Astrocyte (in vitro differentiated cells and primary cell): ENCODE measurements around the gene THPO. TPM values are rescaled to one million over a fixed set of nuclear protein-coding genes. Genes with fewer than 3 reads are reported as not detected.

Source experiments
- DNase-seq: peaks from one replicate; pipeline ENCODE4 v3.0.0-alpha.2; 2010; ENCODE audit warnings: low read depth
- FAIRE-seq: peaks from 2 replicates; lab custom pipeline; 2011; peaks lifted over from hg19 to GRCh38; lab: Jason Lieb, UNC
- H2AFZ ChIP-seq: 2 replicates; pipeline ENCODE4 v1.6.0; 2012; ENCODE audit warnings: low read depth, low read length, inconsistent platforms
- H3K27ac ChIP-seq: 2 replicates; pipeline ENCODE4 v1.5.1; 2011; ENCODE audit warnings: low read depth, low read length, inconsistent platforms
- H3K27me3 ChIP-seq: 2 replicates; pipeline ENCODE4 v1.6.0; 2011; ENCODE audit warnings: low read length, inconsistent platforms; ENCODE audit not compliant: insufficient read depth
- H3K36me3 ChIP-seq: 2 replicates; pipeline ENCODE4 v1.5.1; 2011; ENCODE audit warnings: low read length, inconsistent platforms; ENCODE audit not compliant: insufficient read depth
- H3K4me1 ChIP-seq: 2 replicates; pipeline ENCODE4 v1.5.1; 2011; ENCODE audit warnings: low read length, inconsistent platforms; ENCODE audit not compliant: insufficient read depth
- H3K4me2 ChIP-seq: 2 replicates; pipeline ENCODE4 v1.6.0; 2012; ENCODE audit warnings: low read length, inconsistent platforms
- H3K4me3 ChIP-seq: 2 replicates; pipeline ENCODE4 v1.5.1; 2011; ENCODE audit warnings: low read depth, mild to moderate bottlenecking, low read length, inconsistent platforms; ENCODE audit not compliant: insufficient read depth
- H3K79me2 ChIP-seq: 2 replicates; pipeline ENCODE4 v1.6.0; 2012; ENCODE audit warnings: mild to moderate bottlenecking, low read length, inconsistent platforms; ENCODE audit not compliant: insufficient read depth
- H3K9ac ChIP-seq: 2 replicates; pipeline ENCODE4 v1.6.0; 2012; ENCODE audit warnings: mild to moderate bottlenecking, low read length, inconsistent platforms
- H3K9me3 ChIP-seq: 2 replicates; pipeline ENCODE4 v1.5.1; 2012; ENCODE audit warnings: low read depth, mild to moderate bottlenecking, low read length, inconsistent platforms; ENCODE audit not compliant: insufficient read depth
- H4K20me1 ChIP-seq: 2 replicates; pipeline ENCODE4 v1.6.0; 2012; ENCODE audit warnings: low read length, inconsistent platforms; ENCODE audit not compliant: insufficient read depth
- H3K27ac Mint-ChIP-seq: one replicate; pipeline ENCODE4 v1.8.0; 2021; ENCODE audit warnings: mild to moderate bottlenecking, mixed read lengths; ENCODE audit not compliant: unreplicated experiment
- H3K27me3 Mint-ChIP-seq: one replicate; pipeline ENCODE4 v1.8.0; 2021; ENCODE audit warnings: low read depth, mixed read lengths; ENCODE audit not compliant: unreplicated experiment
- H3K36me3 Mint-ChIP-seq: one replicate; pipeline ENCODE4 v1.8.0; 2021; ENCODE audit warnings: low read depth, mixed read lengths; ENCODE audit not compliant: unreplicated experiment
- H3K4me1 Mint-ChIP-seq: one replicate; pipeline ENCODE4 v1.8.0; 2021; ENCODE audit warnings: low read depth, mixed read lengths; ENCODE audit not compliant: unreplicated experiment
- H3K4me3 Mint-ChIP-seq: one replicate; pipeline ENCODE4 v1.8.0; 2021; ENCODE audit warnings: mild to moderate bottlenecking, moderate library complexity, mixed read lengths; ENCODE audit not compliant: unreplicated experiment
- H3K9me3 Mint-ChIP-seq: one replicate; pipeline ENCODE4 v1.8.0; 2021; ENCODE audit warnings: mild to moderate bottlenecking, mixed read lengths; ENCODE audit not compliant: unreplicated experiment
- CTCF ChIP-seq: IDR thresholded peaks from 2 replicates; pipeline ENCODE4 v1.5.1; 2011; ENCODE audit warnings: low read depth, mild to moderate bottlenecking, inconsistent platforms, low read length, moderate library complexity; ENCODE audit not compliant: insufficient read depth
- EZH2 ChIP-seq: IDR thresholded peaks from 2 replicates; pipeline ENCODE4 v1.6.1; 2012; ENCODE audit warnings: mild to moderate bottlenecking, low read length, inconsistent platforms; ENCODE audit not compliant: insufficient read depth
- total RNA-seq: library from RNA; stranded (reverse); gene quantifications from 2 replicates; pipeline ENCODE4 v1.2.1, GENCODE V29; 2021

The THPO gene
- total RNA-seq, 1 donor from 2014 or later, result 0.25 TPM

- TF ChIP-seq EZH2 (no peak), CTCF (no peak)
- H3K9ac ChIP-seq, result peak overlapping the region; percentile 21
- no peak overlapping the region for H3K4me3 ChIP-seq
- no peak overlapping the region for H2AFZ ChIP-seq
- Mint-ChIP-seq H3K9me3 (no peaks in the 10 kb centered on the region), H3K36me3 (peaks cover 26% of the 10 kb centered on the region), H3K27ac (no peak overlapping the region), H3K4me3 (no peak overlapping the region), H3K4me1 (peaks cover 36% of the 10 kb centered on the region), H3K27me3 (no peaks in the 10 kb centered on the region)
- H3K27me3 ChIP-seq, result no peaks in the 10 kb centered on the region
- H3K79me2 ChIP-seq, result peaks cover 18% of the 10 kb centered on the region
- DNase-seq (peak; percentile 83), FAIRE-seq (no peak)
- H4K20me1 ChIP-seq, result peaks cover 40% of the 10 kb centered on the region
- no peaks in the 10 kb centered on the region for H3K9me3 ChIP-seq
- peak overlapping the region; percentile 18 for H3K27ac ChIP-seq
- peaks cover 15% of the 10 kb centered on the region for H3K36me3 ChIP-seq
- H3K4me1 ChIP-seq, result peaks cover 32% of the 10 kb centered on the region
- H3K4me2 ChIP-seq, result peak overlapping the region; percentile 8
Measured at GRCh38 chr3:184368586-184369183, 9.3 kb downstream of the THPO start.

GRCh38 chr3:184368116-184368515, 9.9 kb downstream of the THPO start:
- peak overlapping the region; percentile 8 for H3K4me2 ChIP-seq
- H3K4me1 ChIP-seq, result peaks cover 29% of the 10 kb centered on the region
- H3K9me3 Mint-ChIP-seq, result no peaks in the 10 kb centered on the region
- no peak overlapping the region for H3K4me3 ChIP-seq
- H3K4me1 Mint-ChIP-seq, result peaks cover 32% of the 10 kb centered on the region
- TF ChIP-seq EZH2 (no peak), CTCF (no peak)
- H2AFZ ChIP-seq, result no peak overlapping the region
- H4K20me1 ChIP-seq, result peaks cover 40% of the 10 kb centered on the region
- H3K27me3 Mint-ChIP-seq, result no peaks in the 10 kb centered on the region
- no peak overlapping the region for H3K27ac ChIP-seq
- FAIRE-seq (no peak), DNase-seq (no peak)
- H3K27me3 ChIP-seq, result no peaks in the 10 kb centered on the region
- H3K79me2 ChIP-seq, result peaks cover 23% of the 10 kb centered on the region
- no peak overlapping the region for H3K27ac Mint-ChIP-seq
- H3K36me3 Mint-ChIP-seq, result peaks cover 26% of the 10 kb centered on the region
- no peak overlapping the region for H3K4me3 Mint-ChIP-seq
- H3K9me3 ChIP-seq, result no peaks in the 10 kb centered on the region
- no peak overlapping the region for H3K9ac ChIP-seq
- peaks cover 15% of the 10 kb centered on the region for H3K36me3 ChIP-seq

- Mint-ChIP-seq H3K4me1 (peaks cover 24% of the 10 kb centered on the region), H3K27ac (no peak overlapping the region), H3K27me3 (no peaks in the 10 kb centered on the region), H3K4me3 (peak overlapping the region; percentile 45), H3K36me3 (peaks cover 26% of the 10 kb centered on the region), H3K9me3 (no peaks in the 10 kb centered on the region)
- DNase-seq (no peak), FAIRE-seq (no peak)
- peaks cover 27% of the 10 kb centered on the region for H3K4me1 ChIP-seq
- no peak overlapping the region for H2AFZ ChIP-seq
- TF ChIP-seq EZH2, result no peak
- TF ChIP-seq CTCF, result no peak
- H3K4me2 ChIP-seq, result no peak overlapping the region
- no peak overlapping the region for H3K27ac ChIP-seq
- no peaks in the 10 kb centered on the region for H3K27me3 ChIP-seq
- no peak overlapping the region for H3K4me3 ChIP-seq
- H3K9me3 ChIP-seq, result no peaks in the 10 kb centered on the region
- H3K9ac ChIP-seq, result no peak overlapping the region
- peaks cover 40% of the 10 kb centered on the region for H4K20me1 ChIP-seq
- H3K79me2 ChIP-seq, result peaks cover 23% of the 10 kb centered on the region
- H3K36me3 ChIP-seq, result peaks cover 15% of the 10 kb centered on the region
Measured at GRCh38 chr3:184366619-184367289, 11.3 kb downstream of the THPO start.
